ENCODE data around the gene APOBR.
"Not testable (repeated sequence)": the region's sequence is repeated elsewhere in the genome, so short reads cannot be mapped to it uniquely, and the experiment has no call there.

The APOBR gene

DNA sequence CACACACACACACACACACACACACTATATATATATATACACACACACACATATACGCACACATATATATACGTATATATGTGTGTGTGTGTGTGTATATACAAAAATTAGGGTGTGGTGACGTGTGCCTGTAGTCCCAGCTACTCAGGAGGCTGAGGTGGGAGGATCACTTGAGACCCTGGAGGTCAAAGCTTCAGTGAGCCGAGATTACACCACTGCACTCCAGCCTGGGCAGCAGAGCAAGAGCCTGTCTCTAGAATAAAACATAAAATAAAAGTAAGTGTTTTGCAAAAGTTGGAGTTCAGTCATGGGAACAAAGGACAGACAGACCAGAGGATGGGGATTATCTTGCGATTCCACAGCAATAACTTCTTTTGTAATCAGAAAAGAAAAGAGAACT is 33.5 kb downstream of the APOBR start:
- DNase-seq (ENCODE audit: low spot score) = no peak

DNA sequence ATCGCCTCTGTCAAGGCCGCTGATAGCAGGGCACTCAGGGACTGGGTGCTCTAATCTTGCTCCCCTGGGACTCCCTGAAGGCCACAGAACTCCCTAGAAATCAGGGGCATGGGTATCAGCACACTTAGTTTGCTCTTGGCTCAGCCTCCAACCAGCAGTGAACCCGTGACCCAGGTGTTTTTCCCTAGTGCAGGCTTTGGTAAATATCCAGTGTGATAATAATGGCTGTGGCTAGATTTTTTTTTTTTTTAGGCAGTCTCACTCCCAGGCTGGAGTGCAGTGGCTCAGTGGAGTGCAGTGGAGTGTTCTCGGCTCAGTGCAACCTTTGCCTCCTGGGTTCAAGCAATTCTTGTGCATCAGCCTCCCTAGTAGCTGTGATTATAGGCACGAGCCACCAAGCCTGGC is 34.0 kb downstream of the APOBR start:
- DNase-seq (ENCODE audit: low spot score) = no peak

DNA sequence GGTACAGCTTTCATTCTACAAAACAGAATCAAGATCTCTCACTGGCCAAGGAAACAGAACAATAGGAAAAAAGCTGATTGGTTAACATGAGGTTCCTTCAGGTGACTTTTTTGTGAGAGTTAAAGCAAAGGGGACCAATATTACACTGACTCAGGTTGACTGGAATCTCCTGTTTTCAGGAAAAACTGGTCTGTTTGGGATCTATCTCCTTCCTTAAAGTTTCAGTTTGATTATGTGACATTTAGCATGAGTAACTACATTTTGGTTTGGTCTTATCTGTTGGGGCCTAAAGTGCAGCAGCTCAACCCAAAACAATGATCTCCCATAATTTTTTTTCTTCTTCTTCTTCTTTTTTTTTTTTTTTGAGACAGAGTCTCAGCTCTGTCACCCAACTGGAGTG is 34.7 kb downstream of the APOBR start:
- no peak for DNase-seq (ENCODE audit: low spot score)

DNA sequence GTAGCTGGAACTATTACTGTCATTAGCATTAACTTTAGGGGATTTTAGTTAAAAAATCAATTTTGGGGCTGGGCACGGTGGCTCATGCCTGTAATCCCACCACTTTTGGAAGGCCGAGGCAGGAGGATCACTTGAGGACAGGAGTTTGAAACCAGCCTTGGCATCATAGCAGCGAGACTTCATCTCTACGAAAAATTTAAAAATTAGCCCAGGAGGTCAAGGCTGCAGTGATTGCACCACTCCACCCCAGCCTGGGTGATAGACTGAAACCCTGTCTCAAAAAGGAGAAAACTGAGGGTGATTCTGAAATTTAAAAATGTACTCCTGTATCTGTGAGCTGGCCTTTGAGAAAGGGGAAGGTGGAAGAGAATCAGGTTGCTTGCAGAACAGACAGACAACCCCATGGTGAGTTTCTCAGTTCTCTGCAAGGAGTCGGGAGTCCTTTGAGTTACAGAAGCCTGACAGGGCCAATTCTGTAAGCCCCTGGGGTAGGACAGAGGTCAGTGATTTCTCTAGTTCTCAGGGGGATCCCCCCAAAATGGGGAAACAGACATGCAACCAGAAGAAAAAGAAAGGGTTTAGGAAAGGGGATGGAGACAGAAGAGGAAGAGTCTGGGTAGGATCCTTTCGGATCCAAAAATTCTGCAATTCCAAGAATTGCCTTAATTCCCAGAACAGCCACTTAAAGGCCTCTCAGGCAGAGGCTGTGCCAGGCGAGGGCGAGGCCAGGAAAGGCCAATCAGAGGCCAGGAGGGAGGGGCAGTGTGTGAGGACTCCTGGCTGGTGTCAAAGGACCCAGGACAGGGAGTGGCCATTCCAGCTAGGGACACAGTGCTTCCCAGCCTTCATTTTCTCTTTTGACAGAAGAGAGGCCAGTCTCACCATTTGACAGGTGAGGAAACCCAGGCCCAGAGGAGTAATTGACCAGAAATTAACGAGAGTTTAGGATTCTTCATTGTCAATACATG is 37.6 kb downstream of the APOBR start:
- DNase-seq (ENCODE audit: low spot score) = peak; percentile 47

DNA sequence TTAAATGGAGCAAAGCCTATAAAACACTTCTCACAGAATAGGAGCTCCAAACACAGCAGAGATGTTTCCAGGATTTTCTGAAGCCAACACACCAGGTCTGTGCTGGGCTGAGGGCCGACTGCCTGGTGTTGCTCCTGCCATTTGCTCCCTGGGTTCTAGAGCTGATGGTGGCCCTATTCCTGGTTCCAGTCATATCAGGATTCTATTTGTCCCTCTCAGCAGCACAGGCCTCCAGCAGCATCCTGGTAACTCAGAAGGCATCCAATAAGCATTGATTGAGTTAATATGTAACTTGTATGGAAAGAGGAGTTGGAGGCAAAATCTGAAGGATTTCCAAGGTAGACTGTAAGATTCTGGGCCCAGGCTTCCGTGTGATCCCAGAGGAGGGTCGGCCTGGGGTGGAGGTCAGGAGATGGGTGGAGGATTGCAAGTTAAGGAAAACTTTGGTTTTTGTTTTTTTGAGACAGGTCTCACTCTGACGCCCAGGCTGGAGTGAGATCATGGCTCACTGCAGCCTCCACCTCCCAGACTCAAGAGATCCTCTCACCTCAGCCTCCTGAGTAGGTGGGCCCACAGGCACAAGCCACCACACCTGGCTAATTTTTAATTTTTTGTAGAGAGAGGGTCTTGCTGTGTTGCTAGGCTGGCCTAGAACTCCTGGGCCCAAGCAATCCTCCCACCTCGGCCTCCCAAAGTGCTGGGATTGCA is 38.7 kb downstream of the APOBR start:
- no peak for DNase-seq (ENCODE audit: low spot score)

DNA sequence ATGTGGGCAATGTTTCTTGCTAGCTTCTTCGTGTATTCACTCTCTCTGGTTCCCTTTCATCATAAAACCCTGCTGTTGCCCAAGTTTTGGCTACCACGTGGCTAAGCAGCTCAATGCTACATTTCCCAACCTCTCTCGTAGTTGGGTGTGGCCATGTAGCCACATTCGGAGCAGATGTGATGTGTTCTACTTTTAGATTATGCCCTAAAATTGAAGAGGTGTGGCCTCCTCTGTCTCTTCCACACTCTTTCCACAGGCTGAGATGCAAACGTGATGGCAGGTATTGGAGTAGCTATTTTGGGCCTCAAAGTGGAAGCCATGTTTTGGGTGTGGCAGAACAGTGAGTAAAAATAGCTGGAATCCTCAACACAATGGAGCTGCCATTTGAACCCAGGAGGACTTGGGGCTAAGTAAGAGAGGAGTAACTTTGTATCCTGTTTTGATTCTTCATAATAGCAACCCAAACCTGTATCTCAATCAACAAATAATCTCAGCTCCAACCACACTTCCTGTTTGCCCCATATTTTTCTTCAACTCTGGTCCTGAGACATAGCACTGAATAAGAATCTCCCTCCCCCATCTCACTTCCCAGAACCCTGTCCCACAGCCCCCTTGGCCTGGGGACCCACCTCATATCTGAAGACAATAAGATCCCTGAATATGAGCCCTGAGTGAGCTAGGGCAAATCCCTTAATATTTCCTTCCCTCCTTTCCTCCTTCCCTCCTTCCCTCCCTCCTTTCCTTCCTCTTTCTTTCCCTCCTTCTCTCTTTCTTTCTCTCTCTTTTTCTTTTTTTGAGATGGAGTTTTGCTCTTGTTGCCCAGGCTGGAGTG is 40.3 kb downstream of the APOBR start:
- no peak for DNase-seq (ENCODE audit: low spot score)

DNA sequence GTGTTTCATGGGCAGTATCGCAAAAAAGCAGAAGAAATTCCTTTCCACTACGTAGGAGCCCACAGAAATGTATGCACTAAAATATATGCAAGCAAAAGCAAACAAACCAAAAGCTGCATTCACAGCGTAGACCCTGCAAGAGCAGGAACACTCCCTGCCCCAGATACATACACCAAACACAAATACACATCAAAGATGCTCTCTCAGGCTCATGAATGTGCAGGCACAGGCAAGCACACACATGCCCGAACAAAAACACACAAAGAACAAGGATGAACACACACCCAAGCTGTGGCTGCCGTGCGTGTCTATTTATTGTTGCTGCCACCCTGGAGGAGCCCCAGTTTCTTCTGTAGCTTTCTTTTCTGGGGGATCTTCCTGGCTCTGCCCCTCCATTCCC is 42.6 kb downstream of the APOBR start:
- DNase-seq (ENCODE audit: low spot score) = no peak

DNA sequence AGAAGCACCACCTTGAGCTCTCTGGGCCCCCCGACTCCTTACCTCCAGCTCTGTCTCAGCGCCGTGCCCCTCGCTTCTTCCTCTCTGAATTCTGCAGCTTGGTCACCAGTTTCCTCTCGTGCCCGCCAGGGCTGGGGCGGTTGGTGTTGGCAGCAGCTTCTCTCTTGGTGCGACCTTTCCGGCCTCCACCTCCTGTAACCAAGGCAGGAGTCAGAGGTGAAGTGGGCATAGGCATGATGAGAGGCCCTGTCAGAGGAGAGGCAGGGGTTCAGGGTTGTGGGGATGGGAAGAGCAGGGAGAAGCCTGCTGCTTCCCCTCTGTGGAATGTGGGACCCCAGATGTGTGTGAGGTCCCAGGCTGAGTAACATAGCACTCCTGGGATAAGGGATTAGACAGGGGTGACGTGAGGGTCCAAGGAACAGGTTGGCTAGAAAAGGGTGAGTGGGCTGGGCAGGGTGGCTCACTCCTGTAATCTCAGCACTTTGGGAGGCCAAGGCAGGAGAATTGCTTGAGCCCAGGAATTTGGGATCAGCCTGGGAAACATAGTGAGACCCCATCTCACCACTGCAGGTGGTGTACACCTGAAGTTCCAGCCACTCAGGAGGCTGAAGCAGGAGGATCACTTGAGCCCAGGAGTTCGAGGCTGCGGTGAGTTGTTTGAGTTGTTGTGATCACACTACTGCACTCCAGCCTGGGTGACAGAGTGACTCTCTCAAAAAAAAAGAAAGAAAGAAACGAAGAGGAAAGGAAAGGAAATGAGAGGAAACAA is 43.7 kb downstream of the APOBR start:
- DNase-seq (ENCODE audit: low spot score) = no peak

DNA sequence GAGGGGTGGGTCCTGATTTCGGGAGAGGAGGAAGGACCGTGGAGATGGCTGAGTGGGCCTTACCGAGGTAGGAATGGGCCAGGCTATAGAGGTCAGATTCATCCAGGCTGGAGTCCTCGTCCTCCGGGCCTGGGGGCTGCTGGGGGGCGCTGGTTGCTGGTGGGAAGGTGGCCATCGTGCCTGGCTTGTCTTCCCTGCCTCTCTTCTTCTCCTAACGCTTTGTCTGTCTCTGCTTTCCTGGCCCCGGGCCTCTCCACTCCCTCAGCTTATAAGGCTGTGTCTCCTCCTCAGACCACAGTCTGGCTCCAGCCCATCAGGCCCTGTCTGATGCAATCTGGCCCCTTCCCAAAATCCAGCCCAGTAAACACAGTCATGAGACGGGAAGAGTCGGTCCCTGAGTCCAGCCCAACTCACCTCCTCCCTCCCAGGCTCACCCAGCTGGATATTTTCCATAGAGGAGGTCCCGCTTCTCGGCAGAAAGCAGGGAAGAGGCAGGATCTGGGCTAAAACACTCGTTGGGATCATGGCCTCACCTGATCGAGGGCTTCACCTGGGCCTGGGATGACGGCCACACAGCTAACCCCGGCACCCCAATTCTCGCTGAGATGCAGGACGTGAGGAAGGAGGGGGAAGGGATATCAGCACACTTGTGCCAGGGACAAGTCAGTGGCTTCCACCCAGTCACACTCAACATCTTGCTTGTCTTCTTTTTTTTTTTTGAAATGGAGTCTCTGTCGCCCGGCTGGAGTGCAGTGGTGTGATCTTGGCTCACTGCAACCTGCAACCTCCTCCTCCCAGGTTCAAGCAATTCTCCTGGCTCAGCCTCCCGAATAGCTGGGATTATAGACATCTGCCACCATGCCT is 44.5 kb downstream of the APOBR start, which contains the start of gene NUPR1:
Gene NUPR1 (minus strand): TSS at position 242 of the 864 bp plus-strand sequence. CDS start 67 bp downstream, at position 175.
- DNase-seq (ENCODE audit: low spot score) = no peak

DNA sequence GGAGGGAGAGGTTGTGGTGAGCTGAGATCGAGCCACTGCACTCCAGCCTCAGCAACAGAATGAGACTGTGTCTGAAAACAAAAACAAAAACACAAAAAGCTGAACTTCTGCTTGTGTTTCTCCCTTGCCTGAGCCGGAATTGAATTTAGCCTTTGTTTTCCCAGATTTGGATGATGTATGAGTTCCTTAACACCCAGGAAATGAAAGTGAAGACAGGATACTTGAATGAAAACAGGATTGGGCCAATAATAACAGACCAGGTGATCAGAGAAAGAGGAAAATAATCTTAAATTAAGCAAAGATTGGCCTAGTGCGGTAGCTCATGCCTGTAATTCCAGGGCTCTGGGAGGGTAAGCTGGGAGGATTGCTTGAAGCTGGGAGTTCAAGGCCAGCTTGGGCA is 45.9 kb downstream of the APOBR start:
- no peak for DNase-seq (ENCODE audit: low spot score)

DNA sequence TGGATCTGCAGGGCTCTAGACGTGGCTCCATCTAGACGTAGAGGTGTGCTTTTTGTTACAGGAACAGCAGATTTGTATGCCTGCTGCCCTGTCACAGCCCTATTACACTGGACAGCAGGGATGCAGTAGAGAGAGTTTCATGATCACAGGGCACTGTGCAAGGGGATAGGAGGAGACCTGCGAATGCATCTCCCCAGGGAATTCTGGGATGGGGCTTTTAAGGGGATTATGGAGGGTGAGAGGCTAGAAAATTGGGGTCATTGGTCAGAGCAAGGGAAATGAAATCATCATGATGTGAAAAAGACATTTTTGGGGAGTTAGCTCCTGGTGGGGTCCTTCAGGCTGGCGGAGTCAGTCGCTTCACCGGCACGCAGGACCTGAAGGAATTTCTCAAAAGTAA is 48.2 kb downstream of the APOBR start:
- no peak for DNase-seq (ENCODE audit: low spot score)

DNA sequence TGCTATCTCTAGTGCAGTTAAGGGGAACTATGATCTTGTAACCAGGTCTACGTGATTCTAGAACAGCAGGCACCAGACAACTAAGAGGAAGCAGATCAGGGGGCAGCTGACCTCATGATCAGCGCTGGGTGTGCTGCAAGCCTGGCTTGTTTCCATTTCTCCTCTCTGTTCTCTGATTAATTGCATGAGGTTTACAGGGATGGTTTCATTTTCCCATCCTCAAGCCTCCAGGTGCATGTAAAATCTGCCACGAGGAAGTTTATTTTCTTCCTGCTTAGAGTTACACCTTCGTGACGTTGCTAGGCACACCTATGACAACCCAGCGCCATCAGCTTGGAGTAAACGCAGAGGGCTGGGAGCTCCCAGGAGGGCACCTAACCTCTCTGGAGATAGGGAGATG is 48.6 kb downstream of the APOBR start:
- DNase-seq (ENCODE audit: low spot score) = no peak

DNA sequence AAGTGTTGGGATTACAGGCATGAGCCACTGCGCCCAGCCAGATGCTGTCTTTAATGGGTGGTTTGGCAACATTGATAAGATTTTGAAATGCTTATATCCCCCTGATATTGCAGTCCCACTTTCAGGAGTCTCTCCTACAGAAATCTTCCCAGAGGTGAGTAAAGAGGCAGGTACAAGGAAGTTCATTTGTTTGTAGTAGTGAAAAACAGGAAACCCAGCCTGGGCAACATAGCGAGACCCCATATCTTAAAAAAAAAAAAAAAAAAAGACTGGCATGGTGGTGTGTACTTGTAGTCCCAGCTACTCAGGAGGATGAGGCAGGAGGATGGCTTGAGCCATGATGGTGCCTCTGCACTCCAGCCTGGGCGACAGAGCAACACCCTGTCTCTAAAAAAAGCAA is 50.6 kb downstream of the APOBR start:
- no peak for DNase-seq (ENCODE audit: low spot score)

DNA sequence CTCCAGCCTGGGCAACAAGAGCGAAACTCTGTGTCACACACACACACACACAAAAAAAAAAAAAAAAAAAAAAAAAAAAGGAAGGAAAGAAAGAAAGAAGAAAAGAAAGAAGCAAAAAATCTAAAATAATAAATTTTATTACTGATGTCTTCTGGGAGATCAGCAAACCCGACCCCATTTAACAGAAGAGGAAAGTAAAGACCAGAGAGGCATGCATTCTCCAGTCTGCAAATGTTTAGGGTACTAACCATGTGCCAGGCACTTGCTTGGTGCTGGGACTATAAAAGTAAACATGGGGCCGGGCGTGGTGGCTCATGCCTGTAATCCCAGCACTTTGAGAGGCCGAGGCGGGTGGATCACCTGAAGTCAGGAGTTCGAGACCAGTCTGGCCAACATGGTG is 51.5 kb downstream of the APOBR start:
- not testable (repeated sequence) for DNase-seq (ENCODE audit: low spot score)

DNA sequence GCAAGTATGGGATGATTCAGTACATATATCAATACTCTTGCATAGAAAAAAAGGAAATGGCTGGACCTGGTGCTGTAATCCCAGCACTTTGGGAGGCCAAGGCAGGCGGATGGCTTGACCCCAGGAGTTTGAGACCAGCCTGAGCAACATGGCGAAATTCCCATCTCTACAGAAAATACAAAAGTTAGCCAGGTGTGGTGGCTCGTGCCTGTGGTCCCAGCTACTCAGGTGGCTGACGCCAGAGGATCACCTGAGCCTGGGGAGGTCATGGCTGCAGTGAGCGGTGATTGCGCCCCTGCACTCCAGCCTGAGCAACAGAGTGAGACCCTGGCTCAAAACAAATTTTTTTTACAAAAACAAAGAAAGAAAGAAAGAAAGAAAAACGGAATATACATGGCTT is 52.2 kb downstream of the APOBR start:
- no peak for DNase-seq (ENCODE audit: low spot score)

DNA sequence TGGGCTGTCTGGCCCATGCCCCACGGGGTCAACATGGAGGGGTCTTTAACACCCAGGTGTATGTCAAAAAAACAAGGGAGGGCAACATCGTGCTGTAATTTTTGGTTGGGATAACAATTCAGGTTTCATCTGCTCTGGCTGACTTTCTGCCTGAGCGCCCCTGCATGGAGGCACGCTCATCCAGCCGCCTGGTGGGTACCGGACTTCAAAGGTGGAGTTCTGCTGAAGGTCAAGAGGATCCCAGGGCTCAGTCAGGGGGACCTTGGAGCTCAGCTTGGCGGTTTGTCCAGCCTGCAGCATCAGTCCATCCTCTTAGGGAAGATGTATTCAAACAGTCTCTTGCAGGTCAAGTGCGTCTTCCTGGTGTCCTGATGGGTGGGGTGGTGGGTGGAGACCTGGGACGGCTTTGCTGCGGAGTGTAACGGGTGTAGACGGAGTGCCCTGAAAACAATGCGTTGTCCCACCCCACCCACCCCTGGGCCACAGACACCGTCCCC is 53.9 kb downstream of the APOBR start:
- no peak for DNase-seq (ENCODE audit: low spot score)

Measured in SW480 (cell line).